Measurements from ENCODE around the gene B3GLCT. TPM values are rescaled to one million over a fixed set of nuclear protein-coding genes. Genes with fewer than 3 reads are reported as not detected.

B3GLCT gene
- total and polyA plus RNA-seq, 2 of the 13 experiments (the other 11 are each of a cell fraction or from before 2014, with no cell fraction given) = 2.0 to 7.1 TPM

DNA sequence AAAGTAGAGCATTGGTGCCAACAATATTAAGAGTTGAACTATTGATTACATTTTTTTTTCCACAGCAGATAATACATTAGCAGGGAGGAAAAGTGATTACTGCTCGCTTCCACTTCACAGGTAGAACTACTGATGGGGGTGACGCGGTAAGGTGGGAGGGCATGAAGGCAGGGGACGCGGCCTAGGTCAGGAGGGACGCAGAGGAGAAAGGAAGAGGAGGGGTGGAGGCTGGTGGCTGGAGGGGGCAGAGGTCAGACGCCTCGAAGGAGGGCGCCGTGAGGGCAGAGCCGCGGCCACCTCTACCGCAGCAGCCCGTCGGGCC is 287 bp upstream of the B3GLCT start:
- WGBS (ENCODE audit: low lambda C conversion rate) = 18% methylated on average over 8 of the region's 15 CpGs
- H3K4me1 ChIP-seq (ENCODE audit: insufficient read depth, low read length) = peaks cover 29% of the 10 kb centered on the region
- FAIRE-seq (no peak), DNase-seq (ENCODE audit: low spot score) (no peak), ATAC-seq (no peak)
- no peak overlapping the region for H2AFZ ChIP-seq (ENCODE audit: low read length)
- H3K9me3 ChIP-seq (ENCODE audit: low read length) = no peaks in the 10 kb centered on the region
- intact Hi-C loops (cut with micrococcal nuclease; ENCODE audit: unreplicated experiment) = loop anchor here (1.0 kb wide), 1 partner anchor 27 kb away; no protein-coding TSS in a partner anchor
- peaks cover 0 to 11% of the 10 kb centered on the region in 2 experiments; a peak in 3 of 5 replicates for H3K27me3 ChIP-seq (ENCODE audit: control insufficient read depth in 1 of 2, insufficient read depth in 2 of 2, low read length in 2 of 2)
- ChIA-PET CTCF (ENCODE audit: low intra/inter-chr PET ratio, low total read pairs) (interaction anchor here (1.0 to 1.8 kb wide), 2 partner anchors 26 to 225 kb away, joined by 3 to 8 read pairs; no protein-coding TSS in a partner anchor), POLR2A (interaction anchor here (0.7 kb wide), 1 partner anchor 9 kb away, joined by 4 read pairs; no protein-coding TSS in a partner anchor)
- H4K20me1 ChIP-seq (ENCODE audit: insufficient read depth, low read length) = no peaks in the 10 kb centered on the region
- H3K36me3 ChIP-seq (replicated peaks in 1 of 2; ENCODE audit: control insufficient read depth in 1 of 2, insufficient read depth in 2 of 2, low read length in 2 of 2) = no peaks in the 10 kb centered on the region
- no peak overlapping the region for H3K27ac ChIP-seq (ENCODE audit: extremely low read length, insufficient read depth, low read length)
- TF ChIP-seq HNF4G (IDR thresholded peaks at IDR 0.05; ENCODE audit: borderline replicate concordance, low read depth, low read length) (no peak), HNF4G (CRISPR knock-in tag; IDR thresholded peaks at IDR 0.05; ENCODE audit: borderline replicate concordance, low read depth) (0 out of 2 replicates have a peak, but pooled peaks have one; percentile 35), NR2F6 (IDR thresholded peaks at IDR 0.05) (no peak), NR2F6 (CRISPR knock-in tag; IDR thresholded peaks at IDR 0.05) (peak; percentile 29; the same call in 1 of the 2 replicates), NR2C2 (CRISPR knock-in tag; IDR thresholded peaks at IDR 0.05; ENCODE audit: borderline replicate concordance) (peak; percentile 47; the same call in 1 of the 2 replicates), KMT2B (CRISPR knock-in tag; IDR thresholded peaks at IDR 0.05) (no peak), POLR2G (IDR thresholded peaks at IDR 0.05; ENCODE audit: low read depth, low read length) (no peak)
- no TSS peak for BruUV-seq (replicated peaks)
- peak overlapping the region; percentile 87 for H3K4me2 ChIP-seq (ENCODE audit: low read depth, low read length)
- no peak overlapping the region for H3K9ac ChIP-seq (ENCODE audit: insufficient read depth, low read depth, low read length)
- peak overlapping the region; percentile 30 to 81 (median 71); a peak in 5 of 6 replicates for H3K4me3 ChIP-seq (replicated peaks in 1 of 3; ENCODE audit: insufficient read depth in 1 of 3, low read depth in 2 of 3, low read length in 3 of 3)
- H3K79me2 ChIP-seq (ENCODE audit: insufficient read depth, low read length) = no peaks in the 10 kb centered on the region
- in situ Hi-C loops (cut with HindIII; ENCODE audit: extremely low pct_ligation_motif_present, low pct_unique_long_range_greater_than_20kb) = no loop called here

- intact Hi-C loops (cut with micrococcal nuclease; ENCODE audit: unreplicated experiment) = loop anchor here (1.0 to 2.0 kb wide), 2 partner anchors 40 to 224 kb away; partner anchors contain the start of gene HSPH1
- no peaks in the 10 kb centered on the region for H3K79me2 ChIP-seq (ENCODE audit: insufficient read depth, low read length)
- WGBS (ENCODE audit: low lambda C conversion rate) = 0% methylated on average over 6 of the region's 34 CpGs
- ATAC-seq = peak; percentile 78
- in situ Hi-C loops (cut with HindIII; ENCODE audit: extremely low pct_ligation_motif_present, low pct_unique_long_range_greater_than_20kb) = loop anchor here (5.0 kb wide), 1 partner anchor 38 kb away; the partner anchor contains the start of gene HSPH1
- H3K4me1 ChIP-seq (ENCODE audit: insufficient read depth, low read length) = peaks cover 38% of the 10 kb centered on the region
- POLR2A ChIA-PET = interaction anchor here (0.7 kb wide), 1 partner anchor 40 kb away, joined by 3 read pairs; no protein-coding TSS in a partner anchor
- H3K4me3 ChIP-seq (replicated peaks in 1 of 3; ENCODE audit: insufficient read depth in 1 of 3, low read depth in 2 of 3, low read length in 3 of 3) = peak overlapping the region; percentile 71 to 81 (median 80)
- no peak overlapping the region for H2AFZ ChIP-seq (ENCODE audit: low read length)
- peak; percentile 24 for DNase-seq (ENCODE audit: low spot score)
- H3K27ac ChIP-seq (ENCODE audit: extremely low read length, insufficient read depth, low read length) = peak overlapping the region; percentile 75
- BruUV-seq (replicated peaks) = no TSS peak
- H3K9me3 ChIP-seq (ENCODE audit: low read length) = no peaks in the 10 kb centered on the region
- H3K9ac ChIP-seq (ENCODE audit: insufficient read depth, low read depth, low read length) = peak overlapping the region; percentile 77
- no peaks in the 10 kb centered on the region for H4K20me1 ChIP-seq (ENCODE audit: insufficient read depth, low read length)
- H3K4me2 ChIP-seq (ENCODE audit: low read depth, low read length) = peak overlapping the region; percentile 87
- CTCF ChIA-PET (ENCODE audit: low intra/inter-chr PET ratio, low total read pairs) = interaction anchor here (1.8 kb wide), 1 partner anchor 223 kb away, joined by 8 read pairs; no protein-coding TSS in a partner anchor
- FAIRE-seq = no peak
- no peaks in the 10 kb centered on the region for H3K36me3 ChIP-seq (replicated peaks in 1 of 2; ENCODE audit: control insufficient read depth in 1 of 2, insufficient read depth in 2 of 2, low read length in 2 of 2)
- peaks cover 0 to 11% of the 10 kb centered on the region in 2 experiments; a peak in 3 of 5 replicates for H3K27me3 ChIP-seq (ENCODE audit: control insufficient read depth in 1 of 2, insufficient read depth in 2 of 2, low read length in 2 of 2)
- TF ChIP-seq ZNF12 (CRISPR knock-in tag; IDR thresholded peaks at IDR 0.05) (no peak), MAX (IDR thresholded peaks at IDR 0.05) (0 out of 2 replicates have a peak, but pooled peaks have one; percentile 56), ZMYM4 (CRISPR knock-in tag; IDR thresholded peaks at IDR 0.05) (peak; percentile 9; the same call in 1 of the 2 replicates), ZBTB7A (CRISPR knock-in tag; IDR thresholded peaks at IDR 0.05) (peak; percentile 50; the same call in 1 of the 2 replicates), ZNF777 (CRISPR knock-in tag; IDR thresholded peaks at IDR 0.05) (peak; percentile 94), ZNF577 (CRISPR knock-in tag; IDR thresholded peaks at IDR 0.05; ENCODE audit: borderline replicate concordance, low read depth) (no peak), ZNF687 (CRISPR knock-in tag; IDR thresholded peaks at IDR 0.05) (peak; percentile 46), ZNF567 (CRISPR knock-in tag; IDR thresholded peaks at IDR 0.05; ENCODE audit: borderline replicate concordance) (no peak)
Observed at GRCh38 chr13:31200637-31200971, 829 bp downstream of the B3GLCT start.
